COR-L47 (cell line): ENCODE measurements around the gene TBL1X.
"Not testable (repeated sequence)": the region's sequence is repeated elsewhere in the genome, so short reads cannot be mapped to it uniquely, and the experiment has no call there.

Source experiments
- DNase-seq: peaks from one replicate; lab custom pipeline; 2025; lab: John Stamatoyannopoulos, UW

TBL1X gene

GRCh38 chrX:9765072-9765736, 300.3 kb downstream of the TBL1X start:
- DNase-seq = no peak

- no peak for DNase-seq
Measured at GRCh38 chrX:9765737-9766097, 300.9 kb downstream of the TBL1X start, which contains the start of gene GPR143. TSS of gene GPR143 (minus strand) at chrX:9765847. CDS start at chrX:9765817, 30 bp downstream.

- no peak for DNase-seq
Measured at GRCh38 chrX:9767375-9767774, 302.5 kb downstream of the TBL1X start.

GRCh38 chrX:9768321-9768839, 303.5 kb downstream of the TBL1X start:
- not testable (repeated sequence) for DNase-seq

- DNase-seq = no peak
Measured at GRCh38 chrX:9770319-9770718, 305.5 kb downstream of the TBL1X start.

- DNase-seq = no peak
Measured at GRCh38 chrX:9772943-9773342, 308.1 kb downstream of the TBL1X start.

- DNase-seq = no peak
Measured at GRCh38 chrX:9775930-9776329, 311.1 kb downstream of the TBL1X start.

- no peak for DNase-seq
Measured at GRCh38 chrX:9781941-9782340, 317.1 kb downstream of the TBL1X start.

GRCh38 chrX:9784332-9784731, 319.5 kb downstream of the TBL1X start:
- DNase-seq = no peak

- no peak for DNase-seq
Measured at GRCh38 chrX:9785254-9785943, 320.5 kb downstream of the TBL1X start.

GRCh38 chrX:9785944-9786797, 321.3 kb downstream of the TBL1X start, which contains the start of gene SHROOM2:
TSS of gene SHROOM2 (plus strand) at chrX:9786429. CDS start at chrX:9786546, 117 bp downstream.
- no peak for DNase-seq

- no peak for DNase-seq
Measured at GRCh38 chrX:9786798-9787635, 322.2 kb downstream of the TBL1X start.

- no peak for DNase-seq
Measured at GRCh38 chrX:9788911-9789310, 324.1 kb downstream of the TBL1X start.

GRCh38 chrX:9789555-9789954, 324.7 kb downstream of the TBL1X start:
- DNase-seq = no peak
